ENCODE measurements around the gene SPIC.

SPIC gene

GRCh38 chr12:101536069-101536674, 61.0 kb downstream of the SPIC start:
- DNase-seq, result no peak
